ENCODE data around the gene AHCY.

AHCY gene

DNA sequence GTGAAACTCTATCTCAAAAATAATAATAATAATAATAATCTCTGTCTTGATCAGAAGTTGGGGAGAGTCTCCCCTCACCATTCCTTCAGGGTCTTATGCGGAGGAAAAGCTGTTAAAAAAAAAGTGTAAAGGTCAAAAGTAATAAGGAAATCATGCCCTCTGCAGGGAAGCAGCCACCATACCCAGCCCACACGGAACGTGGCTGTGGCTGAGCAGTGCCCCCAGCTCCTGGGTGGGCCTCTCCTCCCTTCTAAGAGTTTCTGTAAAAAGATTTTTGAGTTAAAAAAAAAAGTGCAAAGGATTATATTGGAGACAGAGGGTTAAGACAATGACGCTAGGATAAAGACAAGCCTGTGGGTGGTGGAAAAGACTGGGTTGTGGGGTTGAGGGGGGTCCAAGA is 30.6 kb upstream of the AHCY start:
- TF ChIP-seq TAF1 (IDR thresholded peaks at IDR 0.05; ENCODE audit: low read depth) (no peak), YY1 (IDR thresholded peaks at IDR 0.05; ENCODE audit: low read depth) (no peak), NFIC (IDR thresholded peaks at IDR 0.05) (no peak), EP300 (IDR thresholded peaks at IDR 0.05; ENCODE audit: borderline replicate concordance) (no peak), RAD21 (IDR thresholded peaks at IDR 0.05; ENCODE audit: low read depth) (no peak), FOXM1 (IDR thresholded peaks at IDR 0.05; ENCODE audit: borderline replicate concordance, low read depth) (no peak)
- TF ChIP-seq, protein P1, sequence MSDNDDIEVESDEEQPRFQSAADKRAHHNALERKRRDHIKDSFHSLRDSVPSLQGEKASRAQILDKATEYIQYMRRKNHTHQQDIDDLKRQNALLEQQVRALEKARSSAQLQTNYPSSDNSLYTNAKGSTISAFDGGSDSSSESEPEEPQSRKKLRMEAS (IDR thresholded peaks at IDR 0.05) = no peak

DNA sequence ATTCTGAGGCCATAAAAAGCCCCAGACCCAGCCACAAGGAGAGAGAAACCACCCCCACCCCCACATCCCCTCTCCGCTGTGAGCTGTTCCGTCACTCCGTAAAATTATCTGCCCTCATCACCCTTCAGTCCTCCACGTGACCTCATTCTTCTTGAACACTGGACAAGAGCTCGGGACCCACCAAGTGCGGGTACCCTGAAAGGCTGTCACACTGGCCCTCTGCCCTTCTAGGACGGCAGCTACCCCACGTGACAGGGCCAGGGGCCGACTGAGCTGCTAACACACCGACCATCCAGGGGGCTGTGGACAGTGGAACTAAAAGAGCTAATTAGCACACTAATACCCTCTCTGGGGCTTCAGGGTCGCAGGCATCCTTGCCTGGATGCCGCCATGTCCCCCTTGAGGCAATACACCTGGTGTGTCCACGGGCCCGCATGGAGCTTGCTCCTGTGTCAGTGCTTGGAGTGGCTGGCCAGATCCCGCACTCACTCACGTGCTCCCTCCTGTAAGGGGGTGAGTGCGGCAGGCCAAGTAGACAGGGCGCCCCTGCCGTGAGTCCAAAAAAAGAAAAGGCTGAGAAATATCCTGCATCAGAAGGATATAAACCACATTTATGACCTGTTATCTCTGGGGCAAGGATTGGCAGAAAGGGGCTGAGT is 29.2 kb upstream of the AHCY start:
- no peak for TF ChIP-seq RAD21 (IDR thresholded peaks at IDR 0.05; ENCODE audit: low read depth)
- TF ChIP-seq, protein P1 (IDR thresholded peaks at IDR 0.05) = no peak
- TF ChIP-seq EGR1 (IDR thresholded peaks at IDR 0.05) = no peak
- no peak for TF ChIP-seq CREB1 (IDR thresholded peaks at IDR 0.05; ENCODE audit: low read depth)
- TF ChIP-seq FOXM1 (IDR thresholded peaks at IDR 0.05; ENCODE audit: borderline replicate concordance, low read depth) = no peak
- TF ChIP-seq, protein P2, sequence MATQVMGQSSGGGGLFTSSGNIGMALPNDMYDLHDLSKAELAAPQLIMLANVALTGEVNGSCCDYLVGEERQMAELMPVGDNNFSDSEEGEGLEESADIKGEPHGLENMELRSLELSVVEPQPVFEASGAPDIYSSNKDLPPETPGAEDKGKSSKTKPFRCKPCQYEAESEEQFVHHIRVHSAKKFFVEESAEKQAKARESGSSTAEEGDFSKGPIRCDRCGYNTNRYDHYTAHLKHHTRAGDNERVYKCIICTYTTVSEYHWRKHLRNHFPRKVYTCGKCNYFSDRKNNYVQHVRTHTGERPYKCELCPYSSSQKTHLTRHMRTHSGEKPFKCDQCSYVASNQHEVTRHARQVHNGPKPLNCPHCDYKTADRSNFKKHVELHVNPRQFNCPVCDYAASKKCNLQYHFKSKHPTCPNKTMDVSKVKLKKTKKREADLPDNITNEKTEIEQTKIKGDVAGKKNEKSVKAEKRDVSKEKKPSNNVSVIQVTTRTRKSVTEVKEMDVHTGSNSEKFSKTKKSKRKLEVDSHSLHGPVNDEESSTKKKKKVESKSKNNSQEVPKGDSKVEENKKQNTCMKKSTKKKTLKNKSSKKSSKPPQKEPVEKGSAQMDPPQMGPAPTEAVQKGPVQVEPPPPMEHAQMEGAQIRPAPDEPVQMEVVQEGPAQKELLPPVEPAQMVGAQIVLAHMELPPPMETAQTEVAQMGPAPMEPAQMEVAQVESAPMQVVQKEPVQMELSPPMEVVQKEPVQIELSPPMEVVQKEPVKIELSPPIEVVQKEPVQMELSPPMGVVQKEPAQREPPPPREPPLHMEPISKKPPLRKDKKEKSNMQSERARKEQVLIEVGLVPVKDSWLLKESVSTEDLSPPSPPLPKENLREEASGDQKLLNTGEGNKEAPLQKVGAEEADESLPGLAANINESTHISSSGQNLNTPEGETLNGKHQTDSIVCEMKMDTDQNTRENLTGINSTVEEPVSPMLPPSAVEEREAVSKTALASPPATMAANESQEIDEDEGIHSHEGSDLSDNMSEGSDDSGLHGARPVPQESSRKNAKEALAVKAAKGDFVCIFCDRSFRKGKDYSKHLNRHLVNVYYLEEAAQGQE (IDR thresholded peaks at IDR 0.05; ENCODE audit: low read depth) = no peak
- TF ChIP-seq ZBTB7A (IDR thresholded peaks at IDR 0.05; ENCODE audit: low read depth) = no peak
- TF ChIP-seq TCF12 (IDR thresholded peaks at IDR 0.05; ENCODE audit: low read depth) = no peak
- TF ChIP-seq TAF1 (IDR thresholded peaks at IDR 0.05; ENCODE audit: low read depth) = no peak
- TF ChIP-seq, protein P3, sequence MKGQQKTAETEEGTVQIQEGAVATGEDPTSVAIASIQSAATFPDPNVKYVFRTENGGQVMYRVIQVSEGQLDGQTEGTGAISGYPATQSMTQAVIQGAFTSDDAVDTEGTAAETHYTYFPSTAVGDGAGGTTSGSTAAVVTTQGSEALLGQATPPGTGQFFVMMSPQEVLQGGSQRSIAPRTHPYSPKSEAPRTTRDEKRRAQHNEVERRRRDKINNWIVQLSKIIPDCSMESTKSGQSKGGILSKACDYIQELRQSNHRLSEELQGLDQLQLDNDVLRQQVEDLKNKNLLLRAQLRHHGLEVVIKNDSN (IDR thresholded peaks at IDR 0.05) = no peak
- TF ChIP-seq TEAD4 (IDR thresholded peaks at IDR 0.05) = no peak
- no peak for TF ChIP-seq YY1 (IDR thresholded peaks at IDR 0.05; ENCODE audit: low read depth)
- TF ChIP-seq CEBPB (IDR thresholded peaks at IDR 0.05) = no peak
- no peak for TF ChIP-seq EP300 (IDR thresholded peaks at IDR 0.05; ENCODE audit: borderline replicate concordance)

DNA sequence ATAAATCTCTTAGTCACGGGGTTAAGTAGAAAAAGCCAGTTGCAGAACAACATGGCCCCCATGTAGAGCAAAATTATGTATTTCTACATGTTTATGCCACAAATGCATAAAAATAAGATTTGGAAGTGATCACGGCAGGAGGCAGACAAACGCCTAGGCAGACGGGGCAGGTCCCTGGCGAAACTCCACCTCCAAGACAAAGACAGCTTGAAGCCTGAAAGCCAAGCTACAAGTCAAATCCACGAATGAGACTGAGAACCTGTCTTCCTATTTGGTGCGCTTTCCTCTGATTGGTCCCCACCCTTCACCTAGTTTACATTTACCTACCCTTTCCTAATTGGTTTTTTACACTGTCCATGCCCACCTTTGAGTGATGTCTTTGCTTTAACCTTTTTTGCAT is 28.7 kb upstream of the AHCY start:
- TF ChIP-seq ZBTB7A (IDR thresholded peaks at IDR 0.05; ENCODE audit: low read depth) (no peak), RAD21 (IDR thresholded peaks at IDR 0.05; ENCODE audit: low read depth) (no peak), EGR1 (IDR thresholded peaks at IDR 0.05) (no peak), YY1 (IDR thresholded peaks at IDR 0.05; ENCODE audit: low read depth) (no peak), CREB1 (IDR thresholded peaks at IDR 0.05; ENCODE audit: low read depth) (no peak), CEBPB (IDR thresholded peaks at IDR 0.05) (no peak), EP300 (IDR thresholded peaks at IDR 0.05; ENCODE audit: borderline replicate concordance) (no peak), FOXM1 (IDR thresholded peaks at IDR 0.05; ENCODE audit: borderline replicate concordance, low read depth) (no peak), TAF1 (IDR thresholded peaks at IDR 0.05; ENCODE audit: low read depth) (no peak), TCF12 (IDR thresholded peaks at IDR 0.05; ENCODE audit: low read depth) (no peak), NFIC (IDR thresholded peaks at IDR 0.05) (no peak), TEAD4 (IDR thresholded peaks at IDR 0.05) (no peak)
- TF ChIP-seq, protein P3 (IDR thresholded peaks at IDR 0.05) = no peak
- TF ChIP-seq, protein P1 (IDR thresholded peaks at IDR 0.05) = no peak
- TF ChIP-seq, protein P2 (IDR thresholded peaks at IDR 0.05; ENCODE audit: low read depth) = no peak

DNA sequence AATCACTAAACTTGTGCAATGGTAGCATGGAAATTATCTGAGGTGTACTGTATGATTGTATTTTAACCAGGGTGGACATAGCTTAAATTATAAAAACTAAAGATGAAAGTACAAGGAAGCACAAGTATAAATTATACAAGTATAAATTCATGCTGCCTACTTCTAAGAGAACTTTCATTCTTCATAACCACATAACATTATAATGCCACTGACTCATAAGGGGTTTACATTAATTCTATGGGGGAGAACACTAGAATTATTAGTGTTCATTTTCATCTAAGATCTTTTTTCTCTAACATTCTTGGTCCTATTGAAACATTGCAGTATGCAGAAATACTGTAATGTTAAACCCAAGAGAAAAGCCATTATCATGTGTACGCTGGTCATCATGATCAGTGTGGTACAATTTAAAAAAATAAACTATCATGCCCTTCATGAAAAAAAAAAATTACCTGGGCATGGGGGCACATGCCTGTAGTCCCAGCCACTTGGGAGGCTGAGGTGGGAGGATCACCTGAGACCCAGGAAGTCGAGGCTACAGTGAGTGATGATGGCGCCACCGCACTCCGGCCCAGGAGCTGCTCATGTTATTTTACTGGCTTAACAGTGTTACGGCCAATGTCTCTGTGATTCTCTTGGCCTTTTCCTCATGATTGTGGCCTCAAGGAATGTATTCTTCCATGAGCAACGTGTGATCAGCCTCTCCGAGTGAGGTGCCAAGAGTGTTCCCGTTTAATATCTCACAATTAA is 25.9 kb upstream of the AHCY start:
- TF ChIP-seq ZBTB7A (IDR thresholded peaks at IDR 0.05; ENCODE audit: low read depth) = no peak
- no peak for TF ChIP-seq TCF12 (IDR thresholded peaks at IDR 0.05; ENCODE audit: low read depth)
- TF ChIP-seq TEAD4 (IDR thresholded peaks at IDR 0.05) = no peak

DNA sequence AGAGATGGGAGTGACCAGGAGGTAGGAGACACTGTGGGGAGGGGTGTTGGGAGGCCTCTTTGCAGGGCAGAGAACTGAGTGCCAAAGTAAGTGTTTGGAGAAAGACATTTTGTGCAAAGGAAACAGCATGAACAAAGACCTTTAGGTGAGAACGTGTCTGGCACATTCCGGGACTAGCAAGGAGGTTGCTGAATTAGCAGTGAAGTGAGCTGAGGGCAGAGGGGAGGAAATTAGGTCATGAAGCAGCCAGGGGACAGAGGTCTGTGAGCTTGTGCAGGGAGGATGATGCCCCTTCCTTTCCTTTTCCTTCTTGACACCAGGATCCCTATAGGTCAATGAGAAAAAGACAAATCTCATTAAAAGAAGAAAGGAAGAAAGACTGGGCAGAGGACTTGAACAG is 21.4 kb upstream of the AHCY start:
- no peak for TF ChIP-seq FOXM1 (IDR thresholded peaks at IDR 0.05; ENCODE audit: borderline replicate concordance, low read depth)
- no peak for TF ChIP-seq EP300 (IDR thresholded peaks at IDR 0.05; ENCODE audit: borderline replicate concordance)
- no peak for TF ChIP-seq CEBPB (IDR thresholded peaks at IDR 0.05)
- TF ChIP-seq TEAD4 (IDR thresholded peaks at IDR 0.05) = no peak
- no peak for TF ChIP-seq YY1 (IDR thresholded peaks at IDR 0.05; ENCODE audit: low read depth)
- TF ChIP-seq, protein P1 (IDR thresholded peaks at IDR 0.05) = no peak

All from Ishikawa (cell line).